ENCODE measurements around the gene GIN1. TPM values are rescaled to one million over a fixed set of nuclear protein-coding genes. Genes with fewer than 3 reads are reported as not detected.
"Not testable (repeated sequence)": the region's sequence is repeated elsewhere in the genome, so short reads cannot be mapped to it uniquely, and the experiment has no call there.

GIN1 gene, protein sequence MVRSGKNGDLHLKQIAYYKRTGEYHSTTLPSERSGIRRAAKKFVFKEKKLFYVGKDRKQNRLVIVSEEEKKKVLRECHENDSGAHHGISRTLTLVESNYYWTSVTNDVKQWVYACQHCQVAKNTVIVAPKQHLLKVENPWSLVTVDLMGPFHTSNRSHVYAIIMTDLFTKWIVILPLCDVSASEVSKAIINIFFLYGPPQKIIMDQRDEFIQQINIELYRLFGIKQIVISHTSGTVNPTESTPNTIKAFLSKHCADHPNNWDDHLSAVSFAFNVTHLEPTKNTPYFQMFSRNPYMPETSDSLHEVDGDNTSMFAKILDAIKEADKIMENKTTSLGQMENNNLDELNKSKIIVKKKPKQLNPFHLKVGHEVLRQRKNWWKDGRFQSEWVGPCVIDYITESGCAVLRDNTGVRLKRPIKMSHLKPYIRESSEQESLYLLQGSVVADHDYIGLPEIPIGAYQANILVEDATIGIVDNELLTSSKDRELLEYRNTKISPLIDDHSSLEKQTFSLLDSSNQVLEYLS
- polyA plus RNA-seq, result 1 to 10 TPM; 6.9 to 7.9 (median 7.8) TPM

DNA sequence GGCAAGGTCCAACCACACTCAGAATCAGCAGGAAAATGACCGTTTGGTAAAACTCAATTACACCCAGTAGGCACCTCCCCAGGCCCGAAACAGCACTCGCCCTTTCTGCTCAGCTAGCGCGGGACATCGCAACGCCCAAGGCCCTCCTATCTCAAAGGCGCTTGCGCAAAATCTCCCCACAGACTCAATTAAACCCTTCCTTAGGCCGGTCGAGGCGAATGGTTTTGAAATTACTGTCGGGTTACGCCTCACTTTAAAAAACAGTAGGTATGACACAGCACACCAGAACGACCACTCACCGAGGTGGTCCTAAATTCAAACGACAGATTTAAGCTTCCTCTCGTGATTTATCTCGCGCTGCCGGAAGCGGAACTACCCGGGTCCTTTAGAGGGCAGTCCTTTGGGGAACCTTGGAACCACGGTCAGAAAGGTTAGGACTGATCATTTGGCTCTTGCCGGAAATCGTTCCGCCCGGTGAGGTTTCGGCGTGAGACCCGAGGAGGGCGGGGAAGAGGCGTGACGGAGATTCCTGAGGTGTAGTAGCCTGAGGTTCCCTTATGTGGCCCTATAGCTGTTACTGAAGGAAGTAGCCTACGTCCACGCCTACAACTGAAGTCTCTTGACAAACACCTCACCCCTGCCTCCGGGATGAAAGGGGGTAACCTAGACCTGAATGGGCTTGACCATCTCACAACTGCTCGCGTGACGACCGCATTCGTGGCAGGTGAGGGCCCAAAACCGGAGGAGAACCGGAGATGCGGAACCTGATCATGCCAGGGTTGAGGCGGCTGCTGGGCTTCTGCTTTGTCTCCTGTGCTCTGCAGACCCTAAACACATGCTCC lies at the start of gene GIN1, which contains the start of gene PPIP5K2:
Gene GIN1 (minus strand): TSS at position 374 of the 842 bp plus-strand sequence. CDS start 11,431 bp downstream, outside the sequence.
Gene PPIP5K2 (plus strand): TSS at position 537 of the 842 bp plus-strand sequence. CDS start 9,289 bp downstream, outside the sequence.
- Mint-ChIP-seq H3K4me1 (peaks cover 47 to 60% of the 10 kb centered on the region in 2 donors), H3K9me3 (no peaks in the 10 kb centered on the region), H3K27me3 (ENCODE audit: low read depth in 3 of 3) (peaks cover 3 to 5% (median 3%) of the 10 kb centered on the region in 3 donors), H3K36me3 (no peaks in the 10 kb centered on the region), H3K27ac (peak within 1 kb of the TSS; percentile 94 to 100 (median 99)), H3K4me3 (peak within 1 kb of the TSS; percentile 97 to 99 (median 98))
- peak; percentile 97 to 98 (median 97) for DNase-seq

DNA sequence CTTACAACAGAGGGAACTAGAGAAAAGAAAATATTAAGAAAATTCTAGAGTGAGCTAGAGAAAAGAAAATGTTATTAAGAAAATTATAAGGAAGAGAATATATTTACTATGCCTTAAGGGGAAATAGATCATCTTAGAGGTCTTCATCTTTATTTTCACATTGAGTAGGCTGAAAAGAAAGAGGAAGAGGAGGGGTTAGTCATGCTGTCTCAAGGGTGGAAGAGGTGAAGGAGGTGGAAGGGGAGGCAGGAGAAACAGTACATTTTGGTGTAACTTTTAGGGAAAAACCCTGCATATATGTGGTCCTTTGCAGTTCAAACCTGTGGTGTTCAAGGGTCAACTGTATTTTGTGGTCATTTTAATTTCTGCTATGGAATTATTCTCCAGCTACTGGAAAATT lies 46.8 kb upstream of the GIN1 start:
- H3K27ac Mint-ChIP-seq, result no peak overlapping the region
- no peaks in the 10 kb centered on the region for H3K9me3 Mint-ChIP-seq
- H3K36me3 Mint-ChIP-seq, result peaks cover 25 to 38% (median 33%) of the 10 kb centered on the region in 3 donors
- H3K4me3 Mint-ChIP-seq, result no peak overlapping the region
- no peaks in the 10 kb centered on the region for H3K27me3 Mint-ChIP-seq (ENCODE audit: low read depth in 3 of 3)
- no peaks in the 10 kb centered on the region for H3K4me1 Mint-ChIP-seq
- no peak for DNase-seq

DNA sequence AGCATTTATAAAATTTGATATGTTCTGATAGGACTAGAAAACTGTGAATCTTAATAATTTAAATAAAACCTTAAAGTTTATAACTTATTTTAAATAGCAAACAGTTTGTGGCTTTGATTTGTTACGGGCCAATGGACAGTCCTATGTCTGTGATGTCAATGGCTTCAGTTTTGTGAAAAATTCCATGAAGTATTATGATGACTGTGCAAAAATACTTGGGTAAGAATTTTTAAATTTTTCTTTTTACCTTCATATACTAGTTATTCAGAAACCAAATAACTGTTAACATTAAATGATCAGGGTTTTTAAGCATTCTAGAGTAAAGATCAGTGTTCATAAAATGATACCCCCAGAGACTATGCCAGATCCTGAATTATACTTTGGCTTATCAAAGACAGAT lies 31.2 kb upstream of the GIN1 start:
- Mint-ChIP-seq H3K36me3 (peaks cover 16 to 28% (median 24%) of the 10 kb centered on the region in 3 donors), H3K4me3 (no peak overlapping the region), H3K9me3 (no peaks in the 10 kb centered on the region), H3K4me1 (no peaks in the 10 kb centered on the region), H3K27ac (no peak overlapping the region), H3K27me3 (ENCODE audit: low read depth in 3 of 3) (no peaks in the 10 kb centered on the region)
- no peak for DNase-seq

DNA sequence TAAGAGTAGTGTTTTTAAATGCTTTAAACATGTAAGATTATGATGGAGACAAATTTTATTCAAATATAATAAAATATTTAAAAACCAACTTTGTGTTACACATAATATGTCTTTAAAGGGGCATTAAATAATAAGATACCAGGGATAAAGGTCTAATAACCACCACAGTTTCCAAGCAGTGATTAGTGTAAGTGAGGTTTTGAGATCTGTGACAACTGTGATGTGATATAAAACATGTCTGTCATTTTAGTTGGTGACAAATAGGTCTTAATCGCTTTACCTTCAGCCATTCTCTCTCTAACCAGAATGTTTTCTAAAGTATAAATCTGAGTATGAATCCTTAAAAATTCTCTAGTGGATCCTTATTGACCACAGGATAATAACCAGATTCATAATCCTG lies 28.3 kb upstream of the GIN1 start:
- Mint-ChIP-seq H3K36me3 (peaks cover 10 to 14% (median 12%) of the 10 kb centered on the region in 3 donors), H3K9me3 (no peaks in the 10 kb centered on the region), H3K27ac (no peak overlapping the region), H3K4me1 (no peaks in the 10 kb centered on the region), H3K4me3 (no peak overlapping the region), H3K27me3 (ENCODE audit: low read depth in 3 of 3) (no peaks in the 10 kb centered on the region)
- no peak for DNase-seq

DNA sequence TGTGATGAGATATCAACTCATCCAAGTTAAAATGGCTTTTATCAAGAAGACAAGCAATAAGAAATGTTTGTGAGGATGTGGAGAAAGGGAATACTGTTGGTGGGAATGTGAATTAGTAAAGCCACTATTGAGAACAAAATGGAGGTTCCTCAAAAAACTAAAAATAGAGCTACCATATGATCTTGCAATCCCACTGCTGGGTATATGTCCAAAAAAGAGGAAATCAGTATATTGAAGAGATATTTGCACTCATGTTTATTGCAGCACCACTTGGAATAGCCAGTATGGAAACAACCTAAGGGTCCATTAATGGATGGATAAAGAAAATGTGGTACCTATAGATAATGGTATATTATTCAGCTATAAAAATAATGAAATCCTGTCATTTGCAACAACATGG lies 25.3 kb upstream of the GIN1 start:
- H3K4me3 Mint-ChIP-seq, result no peak overlapping the region
- H3K27me3 Mint-ChIP-seq (ENCODE audit: low read depth in 3 of 3), result no peaks in the 10 kb centered on the region
- no peaks in the 10 kb centered on the region for H3K4me1 Mint-ChIP-seq
- peaks cover 0 to 1% (median 0%) of the 10 kb centered on the region in 6 donors for H3K9me3 Mint-ChIP-seq
- H3K27ac Mint-ChIP-seq, result no peak overlapping the region
- peaks cover 6 to 14% (median 8%) of the 10 kb centered on the region in 3 donors for H3K36me3 Mint-ChIP-seq
- no peak for DNase-seq

DNA sequence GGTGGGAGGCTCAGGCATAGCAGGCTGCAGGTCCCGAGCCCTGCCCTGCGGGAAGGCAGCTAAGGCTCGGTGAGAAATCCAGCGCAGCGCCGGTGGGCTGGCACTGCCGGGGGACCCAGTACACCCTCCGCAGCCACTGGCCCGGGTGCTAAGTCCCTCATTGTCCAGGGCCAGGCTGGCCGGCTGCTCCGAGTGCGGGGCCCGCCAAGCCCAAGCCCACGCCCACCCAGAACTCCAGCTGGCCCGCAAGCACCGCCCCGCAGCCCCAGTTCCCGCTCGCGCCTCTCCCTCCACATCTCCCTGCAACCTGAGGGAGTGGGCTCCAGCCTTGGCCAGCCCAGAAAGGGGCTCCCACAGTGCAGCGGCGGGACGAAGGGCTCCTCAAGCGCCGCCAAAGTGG lies 22.2 kb upstream of the GIN1 start:
- H3K4me3 Mint-ChIP-seq; H3K9me3 Mint-ChIP-seq; H3K27ac Mint-ChIP-seq; DNase-seq; H3K27me3 Mint-ChIP-seq (ENCODE audit: low read depth in 3 of 3); H3K4me1 Mint-ChIP-seq: not testable (repeated sequence)
- H3K36me3 Mint-ChIP-seq, result peaks cover 12 to 21% (median 19%) of the 10 kb centered on the region in 3 donors

DNA sequence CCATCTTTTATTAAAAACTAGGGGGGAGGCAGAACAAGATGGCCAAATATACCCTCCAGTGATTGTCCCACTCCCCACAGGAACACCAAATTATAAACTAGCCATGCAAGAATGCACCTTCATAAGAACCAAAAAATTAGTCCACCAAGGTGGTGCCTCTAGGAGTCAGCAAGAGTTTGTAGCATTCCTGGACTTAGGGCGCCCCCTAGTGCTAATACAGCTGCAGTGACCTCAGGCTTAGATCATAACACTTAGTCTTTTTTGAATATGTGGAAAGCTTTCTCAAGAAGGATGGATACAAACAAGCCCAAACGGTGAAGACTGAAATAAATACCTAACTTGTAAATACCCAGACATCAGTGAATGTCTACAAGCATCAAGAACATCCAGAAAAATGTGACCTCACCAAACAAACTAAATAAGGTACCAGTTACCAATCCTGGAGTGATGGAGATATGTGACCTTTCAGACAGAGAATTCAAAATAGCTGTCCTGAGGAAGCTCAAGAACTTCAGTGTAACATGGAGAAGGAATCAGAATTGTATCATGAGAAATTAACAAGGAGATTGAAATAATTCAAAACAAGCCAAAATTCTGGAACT lies 19.4 kb upstream of the GIN1 start:
- no peak overlapping the region for H3K27ac Mint-ChIP-seq

DNA sequence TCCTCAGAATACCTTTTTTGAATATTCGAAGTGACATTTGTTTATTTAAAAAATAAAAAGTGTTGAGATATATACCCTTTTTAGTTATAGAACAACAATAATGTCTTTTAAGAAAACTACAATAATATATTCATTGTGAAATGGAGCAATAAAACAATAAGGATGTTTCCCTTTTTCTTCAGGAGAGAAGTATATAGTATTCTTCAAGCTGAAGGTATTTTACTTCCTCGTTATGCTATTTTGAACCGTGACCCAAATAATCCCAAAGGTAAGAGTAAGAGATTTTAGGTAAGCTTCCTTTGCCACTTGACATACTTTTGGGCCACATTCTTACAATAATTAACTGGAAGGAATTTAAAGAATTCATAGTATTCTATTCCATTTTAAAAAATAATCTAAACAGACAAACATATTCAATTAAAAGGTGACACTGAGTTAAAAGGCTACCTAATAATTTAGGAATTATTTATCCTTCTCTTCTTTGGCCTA lies 18.3 kb upstream of the GIN1 start:
- no peaks in the 10 kb centered on the region for H3K27me3 Mint-ChIP-seq (ENCODE audit: low read depth in 3 of 3)
- no peak for DNase-seq
- no peak overlapping the region for H3K4me3 Mint-ChIP-seq
- peaks cover 0 to 1% (median 0%) of the 10 kb centered on the region in 6 donors for H3K9me3 Mint-ChIP-seq
- peaks cover 0 to 4% of the 10 kb centered on the region in 2 donors for H3K4me1 Mint-ChIP-seq
- no peak overlapping the region for H3K27ac Mint-ChIP-seq
- H3K36me3 Mint-ChIP-seq, result peaks cover 12 to 25% (median 23%) of the 10 kb centered on the region in 3 donors

More for the DNA sequence above, 19.4 kb upstream of the GIN1 start:
- Mint-ChIP-seq H3K4me3 (no peak overlapping the region), H3K36me3 (peaks cover 12 to 25% (median 23%) of the 10 kb centered on the region in 3 donors), H3K4me1 (peaks cover 0 to 4% of the 10 kb centered on the region in 2 donors), H3K27me3 (ENCODE audit: low read depth in 3 of 3) (no peaks in the 10 kb centered on the region), H3K9me3 (peaks cover 0 to 1% (median 0%) of the 10 kb centered on the region in 6 donors)
- peak; percentile 72 to 77 (median 74) for DNase-seq

DNA sequence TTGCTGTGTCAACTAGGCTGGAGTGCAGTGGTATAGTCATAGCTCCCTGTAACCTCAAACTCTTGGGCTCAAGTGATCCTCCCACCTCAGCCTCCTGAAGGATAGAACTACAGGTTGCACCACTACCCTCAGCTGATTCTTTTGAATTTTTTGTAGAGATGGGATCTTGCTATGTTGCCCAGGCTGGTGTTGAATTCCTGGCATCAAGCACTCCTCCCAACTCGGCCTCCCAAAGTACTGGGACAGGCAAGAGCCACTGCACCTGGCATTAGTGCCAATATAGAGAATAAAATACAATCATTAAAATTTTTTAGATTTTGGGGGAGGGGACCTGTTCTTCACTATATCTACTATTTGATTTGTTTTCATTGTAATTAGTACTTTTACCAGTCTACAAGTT lies 15.5 kb upstream of the GIN1 start:
- DNase-seq, result no peak
- H3K27me3 Mint-ChIP-seq (ENCODE audit: low read depth in 3 of 3), result no peaks in the 10 kb centered on the region
- H3K36me3 Mint-ChIP-seq, result peaks cover 12 to 21% (median 21%) of the 10 kb centered on the region in 3 donors
- no peak overlapping the region for H3K27ac Mint-ChIP-seq
- H3K4me3 Mint-ChIP-seq, result no peak overlapping the region
- peaks cover 5 to 19% of the 10 kb centered on the region in 2 donors for H3K4me1 Mint-ChIP-seq
- no peaks in the 10 kb centered on the region for H3K9me3 Mint-ChIP-seq

DNA sequence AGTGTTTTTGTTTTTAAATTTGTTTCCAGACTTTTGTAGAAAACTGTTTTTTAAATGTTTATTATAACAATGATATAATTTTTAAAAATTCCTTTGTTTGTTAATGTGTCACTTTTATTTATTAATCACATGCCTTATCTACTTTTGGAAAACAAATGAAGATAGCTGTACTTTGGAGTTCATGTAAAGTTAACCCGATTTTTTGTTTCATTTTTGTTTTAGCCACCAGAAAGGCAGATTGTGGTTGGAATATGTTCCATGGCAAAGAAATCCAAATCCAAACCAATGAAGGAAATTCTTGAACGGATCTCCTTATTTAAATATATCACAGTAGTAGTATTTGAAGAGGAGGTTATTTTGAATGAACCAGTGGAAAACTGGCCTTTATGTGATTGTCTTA lies 13.3 kb upstream of the GIN1 start:
- Mint-ChIP-seq H3K4me3 (no peak overlapping the region), H3K27ac (no peak overlapping the region), H3K36me3 (peaks cover 7 to 12% (median 11%) of the 10 kb centered on the region in 3 donors), H3K4me1 (peaks cover 9 to 32% of the 10 kb centered on the region in 2 donors), H3K9me3 (no peaks in the 10 kb centered on the region), H3K27me3 (ENCODE audit: low read depth in 3 of 3) (no peaks in the 10 kb centered on the region)
- DNase-seq, result no peak

DNA sequence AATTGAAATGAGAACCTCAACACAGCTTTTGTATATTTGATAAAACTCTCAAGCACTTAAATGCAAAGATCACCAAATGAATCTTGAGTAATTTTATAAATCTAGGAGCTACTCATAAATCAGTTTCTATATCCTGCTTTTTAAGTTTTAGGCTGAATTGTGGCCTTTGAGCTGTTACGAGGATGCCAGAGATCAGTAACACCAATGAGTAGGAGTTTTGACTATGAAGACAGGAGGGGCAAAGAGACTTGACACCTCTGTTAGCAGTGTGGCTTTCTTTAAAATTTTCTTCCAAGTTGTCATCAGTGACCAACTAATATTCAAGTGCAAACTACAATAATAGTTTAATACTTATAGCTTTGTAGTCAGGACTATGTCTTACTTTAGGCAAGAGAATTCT lies 12.7 kb upstream of the GIN1 start:
- Mint-ChIP-seq H3K4me1 (peaks cover 9 to 37% of the 10 kb centered on the region in 2 donors), H3K27ac (peak overlapping the region in 3 of 6 donors; percentile 7 to 76 (median 9)), H3K9me3 (no peaks in the 10 kb centered on the region), H3K4me3 (no peak overlapping the region), H3K36me3 (peaks cover 7 to 12% (median 11%) of the 10 kb centered on the region in 3 donors), H3K27me3 (ENCODE audit: low read depth in 3 of 3) (no peaks in the 10 kb centered on the region)
- DNase-seq, result no peak

DNA sequence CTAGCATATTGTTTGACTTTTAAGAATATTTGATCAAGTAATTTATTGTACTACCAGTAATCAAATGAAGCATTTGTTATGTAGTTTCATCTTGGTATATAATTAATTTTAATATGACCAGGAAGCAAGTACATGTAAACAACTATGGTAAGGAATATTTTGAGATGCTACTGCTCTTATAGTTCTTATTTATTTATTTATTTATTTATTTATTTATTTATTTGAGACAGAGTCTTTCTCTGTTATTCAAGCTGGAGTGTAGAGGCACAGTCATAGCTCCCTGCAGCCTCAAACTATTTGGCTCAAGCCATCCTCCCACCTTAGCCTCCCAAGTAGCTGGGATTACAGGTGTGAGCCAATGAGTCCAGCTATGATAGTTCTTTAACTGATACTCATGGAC lies 8.3 kb upstream of the GIN1 start:
- H3K4me1 Mint-ChIP-seq, result peaks cover 14 to 68% of the 10 kb centered on the region in 2 donors
- H3K9me3 Mint-ChIP-seq, result no peaks in the 10 kb centered on the region
- no peak overlapping the region for H3K4me3 Mint-ChIP-seq
- no peak overlapping the region for H3K27ac Mint-ChIP-seq
- H3K27me3 Mint-ChIP-seq (ENCODE audit: low read depth in 3 of 3), result no peaks in the 10 kb centered on the region
- peaks cover 5 to 11% (median 7%) of the 10 kb centered on the region in 3 donors for H3K36me3 Mint-ChIP-seq
- DNase-seq, result no peak

DNA sequence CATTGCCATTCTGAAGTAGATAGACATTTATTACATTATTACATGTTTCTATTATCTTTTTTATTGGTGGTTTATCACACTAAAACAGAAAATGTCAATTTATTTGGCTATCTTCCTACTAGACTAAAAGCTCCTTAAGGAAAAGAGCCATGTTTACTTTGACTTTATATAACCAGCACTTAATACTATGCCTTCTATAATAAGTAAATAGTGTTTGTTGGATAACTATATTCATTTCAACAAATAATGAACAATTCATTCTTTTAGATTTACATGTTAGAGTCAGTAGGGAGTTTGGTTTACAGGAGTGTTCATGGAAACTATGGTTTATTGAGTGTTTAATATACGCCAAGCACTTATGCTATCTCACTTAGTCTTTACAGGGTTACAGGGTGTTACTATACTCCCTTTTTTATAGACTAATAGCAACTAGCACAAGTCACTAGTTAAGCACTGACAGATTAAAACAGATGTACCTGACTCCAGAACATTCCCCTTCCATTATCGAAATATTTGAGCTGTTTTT lies 7.4 kb upstream of the GIN1 start:
- no peak for DNase-seq

More for the DNA sequence above, 7.4 kb upstream of the GIN1 start:
- no peaks in the 10 kb centered on the region for H3K9me3 Mint-ChIP-seq
- H3K27ac Mint-ChIP-seq, result no peak overlapping the region
- peaks cover 18 to 68% of the 10 kb centered on the region in 2 donors for H3K4me1 Mint-ChIP-seq
- H3K36me3 Mint-ChIP-seq, result peaks cover 5 to 11% (median 7%) of the 10 kb centered on the region in 3 donors
- H3K4me3 Mint-ChIP-seq, result no peak overlapping the region
- H3K27me3 Mint-ChIP-seq (ENCODE audit: low read depth in 3 of 3), result no peaks in the 10 kb centered on the region
